HCT116 (cell line): ENCODE results near the gene ADGRB3.

ENCODE experiments used
- EZH2phosphoT487 ChIP-seq: fragments of 200-600 bp; IDR thresholded peaks from 2 replicates; pipeline ENCODE4 v1.6.1; 2018; ENCODE audit warnings: antibody characterized with exemption, borderline replicate concordance
- TF ChIP-seq, protein P1 (sequence below), 3 experiments: fragments of 200-600 bp in 1 of 3; sonication (generic) in 1 of 3; IDR thresholded peaks in 2 of 3; conservative IDR thresholded peaks in 1 of 3; 2 replicates each; pipeline ENCODE4 v1.5.1; 2012 to 2017; ENCODE audit warnings: low read depth in 2 of 3, low read length in 2 of 3, antibody characterized with exemption in 1 of 3, borderline replicate concordance in 1 of 3, control low read depth in 1 of 3, mild to moderate bottlenecking in 1 of 3, mixed read lengths in 1 of 3, mixed run types in 1 of 3, moderate library complexity in 1 of 3; ENCODE audit not compliant: insufficient read depth in 1 of 3
- TF ChIP-seq, protein P2 (sequence below): IDR thresholded peaks from 2 replicates; pipeline ENCODE4 v1.6.1; 2012; ENCODE audit warnings: low read depth

DNA sequence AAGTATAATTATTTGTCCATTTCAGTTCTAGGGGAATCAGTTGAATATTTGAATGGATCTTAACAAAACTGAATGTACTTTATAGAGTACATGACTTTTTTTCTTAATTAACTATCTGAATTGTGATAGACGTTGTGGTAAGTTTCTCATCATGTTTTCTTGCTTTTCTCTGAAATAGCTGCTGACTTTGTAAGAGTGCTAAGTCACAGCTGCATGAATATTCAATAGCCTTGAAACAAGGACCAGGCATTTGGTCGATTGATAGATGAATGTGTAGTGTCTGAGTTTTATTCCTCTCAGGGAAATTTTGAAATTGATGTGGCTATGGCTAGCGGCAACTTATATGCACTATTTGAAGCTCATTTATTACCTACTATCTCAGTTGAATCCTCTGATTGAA is 56.0 kb downstream of the ADGRB3 start:
- TF ChIP-seq, protein P1, sequence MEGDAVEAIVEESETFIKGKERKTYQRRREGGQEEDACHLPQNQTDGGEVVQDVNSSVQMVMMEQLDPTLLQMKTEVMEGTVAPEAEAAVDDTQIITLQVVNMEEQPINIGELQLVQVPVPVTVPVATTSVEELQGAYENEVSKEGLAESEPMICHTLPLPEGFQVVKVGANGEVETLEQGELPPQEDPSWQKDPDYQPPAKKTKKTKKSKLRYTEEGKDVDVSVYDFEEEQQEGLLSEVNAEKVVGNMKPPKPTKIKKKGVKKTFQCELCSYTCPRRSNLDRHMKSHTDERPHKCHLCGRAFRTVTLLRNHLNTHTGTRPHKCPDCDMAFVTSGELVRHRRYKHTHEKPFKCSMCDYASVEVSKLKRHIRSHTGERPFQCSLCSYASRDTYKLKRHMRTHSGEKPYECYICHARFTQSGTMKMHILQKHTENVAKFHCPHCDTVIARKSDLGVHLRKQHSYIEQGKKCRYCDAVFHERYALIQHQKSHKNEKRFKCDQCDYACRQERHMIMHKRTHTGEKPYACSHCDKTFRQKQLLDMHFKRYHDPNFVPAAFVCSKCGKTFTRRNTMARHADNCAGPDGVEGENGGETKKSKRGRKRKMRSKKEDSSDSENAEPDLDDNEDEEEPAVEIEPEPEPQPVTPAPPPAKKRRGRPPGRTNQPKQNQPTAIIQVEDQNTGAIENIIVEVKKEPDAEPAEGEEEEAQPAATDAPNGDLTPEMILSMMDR (IDR thresholded peaks at IDR 0.05 in 2 of 3, conservative IDR thresholded peaks at IDR 0.05 in 1 of 3; ENCODE audit: borderline replicate concordance in 1 of 3, insufficient read depth in 1 of 3, low read depth in 2 of 3, low read length in 2 of 3) = no peak
- TF ChIP-seq EZH2phosphoT487 = no peak
- TF ChIP-seq, protein P2, sequence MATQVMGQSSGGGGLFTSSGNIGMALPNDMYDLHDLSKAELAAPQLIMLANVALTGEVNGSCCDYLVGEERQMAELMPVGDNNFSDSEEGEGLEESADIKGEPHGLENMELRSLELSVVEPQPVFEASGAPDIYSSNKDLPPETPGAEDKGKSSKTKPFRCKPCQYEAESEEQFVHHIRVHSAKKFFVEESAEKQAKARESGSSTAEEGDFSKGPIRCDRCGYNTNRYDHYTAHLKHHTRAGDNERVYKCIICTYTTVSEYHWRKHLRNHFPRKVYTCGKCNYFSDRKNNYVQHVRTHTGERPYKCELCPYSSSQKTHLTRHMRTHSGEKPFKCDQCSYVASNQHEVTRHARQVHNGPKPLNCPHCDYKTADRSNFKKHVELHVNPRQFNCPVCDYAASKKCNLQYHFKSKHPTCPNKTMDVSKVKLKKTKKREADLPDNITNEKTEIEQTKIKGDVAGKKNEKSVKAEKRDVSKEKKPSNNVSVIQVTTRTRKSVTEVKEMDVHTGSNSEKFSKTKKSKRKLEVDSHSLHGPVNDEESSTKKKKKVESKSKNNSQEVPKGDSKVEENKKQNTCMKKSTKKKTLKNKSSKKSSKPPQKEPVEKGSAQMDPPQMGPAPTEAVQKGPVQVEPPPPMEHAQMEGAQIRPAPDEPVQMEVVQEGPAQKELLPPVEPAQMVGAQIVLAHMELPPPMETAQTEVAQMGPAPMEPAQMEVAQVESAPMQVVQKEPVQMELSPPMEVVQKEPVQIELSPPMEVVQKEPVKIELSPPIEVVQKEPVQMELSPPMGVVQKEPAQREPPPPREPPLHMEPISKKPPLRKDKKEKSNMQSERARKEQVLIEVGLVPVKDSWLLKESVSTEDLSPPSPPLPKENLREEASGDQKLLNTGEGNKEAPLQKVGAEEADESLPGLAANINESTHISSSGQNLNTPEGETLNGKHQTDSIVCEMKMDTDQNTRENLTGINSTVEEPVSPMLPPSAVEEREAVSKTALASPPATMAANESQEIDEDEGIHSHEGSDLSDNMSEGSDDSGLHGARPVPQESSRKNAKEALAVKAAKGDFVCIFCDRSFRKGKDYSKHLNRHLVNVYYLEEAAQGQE = no peak
